GM18868 (cell line): ENCODE measurements around the gene SMAD5.

ENCODE experiments used
- ATAC-seq: cut with Tn5 transposase; IDR thresholded peaks from one replicate; pipeline ENCODE4 v1.9.1; 2021; ENCODE audit warnings: mild to moderate bottlenecking, moderate library complexity; ENCODE audit not compliant: unreplicated experiment

The SMAD5 gene

DNA sequence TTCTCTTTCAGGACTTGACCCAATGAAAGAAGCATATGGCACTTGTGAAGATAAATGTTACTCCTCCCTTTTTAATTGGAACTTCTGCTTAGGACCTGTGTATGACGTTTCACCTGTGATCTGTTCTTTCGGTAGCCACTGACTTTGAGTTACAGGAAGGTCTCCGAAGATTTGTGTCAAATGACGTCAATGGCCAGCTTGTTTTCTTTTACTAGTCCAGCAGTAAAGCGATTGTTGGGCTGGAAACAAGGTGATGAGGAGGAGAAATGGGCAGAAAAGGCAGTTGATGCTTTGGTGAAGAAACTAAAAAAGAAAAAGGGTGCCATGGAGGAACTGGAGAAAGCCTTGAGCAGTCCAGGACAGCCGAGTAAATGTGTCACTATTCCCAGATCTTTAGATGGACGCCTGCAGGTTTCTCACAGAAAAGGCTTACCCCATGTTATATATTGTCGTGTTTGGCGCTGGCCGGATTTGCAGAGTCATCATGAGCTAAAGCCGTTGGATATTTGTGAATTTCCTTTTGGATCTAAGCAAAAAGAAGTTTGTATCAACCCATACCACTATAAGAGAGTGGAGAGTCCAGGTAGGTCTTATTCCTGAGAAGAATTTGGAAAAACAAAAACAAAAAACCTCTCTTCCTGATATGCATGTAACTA is 21.1 kb downstream of the SMAD5 start:
- ATAC-seq = no peak

DNA sequence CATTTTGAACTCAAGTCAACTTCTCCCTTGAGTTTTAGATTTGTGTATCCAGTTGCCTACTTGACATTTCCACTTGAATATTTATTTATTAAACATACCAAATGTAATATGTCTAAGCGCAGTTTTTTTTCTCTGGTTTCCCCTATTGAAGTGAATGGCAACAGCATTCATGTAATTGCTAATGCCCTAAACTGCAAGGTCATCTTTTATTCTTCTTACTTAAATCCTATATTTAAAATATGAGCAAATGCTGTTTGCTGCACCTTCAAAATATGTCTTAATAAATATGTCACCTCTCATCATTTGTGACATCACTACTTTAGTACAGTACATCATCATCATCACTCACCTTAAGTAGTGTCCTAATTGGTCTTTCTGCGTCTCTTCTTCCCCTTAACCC is 22.4 kb downstream of the SMAD5 start:
- ATAC-seq = no peak

DNA sequence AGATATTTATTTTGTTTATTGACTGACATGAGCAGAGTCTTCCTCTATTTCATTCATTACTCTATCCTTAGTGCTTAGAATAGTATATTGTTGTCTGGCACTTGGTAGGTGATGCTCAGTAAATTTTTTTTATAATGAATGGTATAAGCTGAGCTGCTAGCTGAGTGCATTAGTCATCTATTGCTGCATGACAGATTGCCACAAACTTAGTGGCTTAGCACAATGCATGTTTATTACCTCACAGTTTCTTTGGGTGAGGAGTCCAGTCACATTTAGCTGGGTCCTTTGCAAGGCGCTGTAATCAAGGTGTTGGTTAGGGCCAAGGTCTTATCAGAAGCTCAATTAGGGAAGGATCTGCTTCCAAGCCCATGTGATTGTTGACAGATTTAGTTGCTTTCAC is 23.1 kb downstream of the SMAD5 start:
- ATAC-seq = no peak

DNA sequence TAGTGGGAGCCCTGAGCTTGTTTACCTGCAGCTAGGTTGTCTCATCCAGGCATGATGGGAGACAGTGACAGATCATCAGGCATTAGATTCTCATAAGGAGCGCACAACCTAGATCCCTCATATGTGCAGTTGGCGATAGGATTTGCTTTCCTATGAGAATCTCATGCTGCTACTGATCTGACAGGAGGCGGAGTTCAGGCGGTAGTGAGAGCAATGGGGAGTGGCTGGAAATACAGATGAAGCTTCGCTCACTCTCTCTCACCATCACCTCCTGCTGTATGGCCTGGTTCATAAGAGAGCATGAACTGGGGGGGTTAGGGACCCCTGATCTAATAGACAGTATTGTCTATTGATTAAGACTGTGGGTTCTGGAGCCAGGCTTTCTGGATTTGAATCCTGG is 24.9 kb downstream of the SMAD5 start:
- no peak for ATAC-seq

DNA sequence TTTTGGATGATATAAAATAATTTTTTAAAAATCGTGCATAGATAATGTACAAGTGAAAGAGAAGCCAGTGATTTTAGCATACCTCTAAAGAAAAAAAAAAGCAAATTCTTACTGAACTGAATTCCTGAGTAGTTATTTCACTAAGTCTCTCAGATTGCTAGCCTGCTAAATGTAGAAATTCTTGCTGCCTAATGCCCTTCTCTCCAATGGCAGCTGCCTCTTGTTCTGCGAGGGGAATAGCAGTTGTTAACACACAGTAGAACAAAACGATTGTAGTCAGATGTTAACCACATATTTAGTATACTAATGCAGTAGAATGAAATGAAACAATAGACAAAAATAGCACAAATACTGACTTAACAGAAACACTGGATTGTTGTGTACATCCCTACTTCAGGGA is 26.8 kb downstream of the SMAD5 start:
- ATAC-seq = no peak

DNA sequence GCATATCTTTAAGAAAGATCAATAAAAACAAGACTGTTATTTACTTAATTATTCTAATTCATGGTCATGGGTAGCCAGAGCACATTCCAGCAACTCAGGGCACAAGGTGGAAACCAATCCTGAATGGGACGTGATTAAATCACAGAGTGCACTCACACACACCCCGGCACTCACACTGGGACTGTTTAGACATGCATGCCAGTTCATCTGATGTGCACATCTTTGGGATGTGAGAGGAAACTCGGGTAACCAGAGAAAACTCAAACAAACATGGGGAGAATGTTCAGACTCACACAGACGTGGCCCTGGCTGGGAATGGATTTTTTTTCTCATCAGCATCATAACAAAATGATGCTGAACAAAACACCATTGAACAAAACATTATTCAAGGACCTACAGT is 29.4 kb downstream of the SMAD5 start:
- no peak for ATAC-seq

DNA sequence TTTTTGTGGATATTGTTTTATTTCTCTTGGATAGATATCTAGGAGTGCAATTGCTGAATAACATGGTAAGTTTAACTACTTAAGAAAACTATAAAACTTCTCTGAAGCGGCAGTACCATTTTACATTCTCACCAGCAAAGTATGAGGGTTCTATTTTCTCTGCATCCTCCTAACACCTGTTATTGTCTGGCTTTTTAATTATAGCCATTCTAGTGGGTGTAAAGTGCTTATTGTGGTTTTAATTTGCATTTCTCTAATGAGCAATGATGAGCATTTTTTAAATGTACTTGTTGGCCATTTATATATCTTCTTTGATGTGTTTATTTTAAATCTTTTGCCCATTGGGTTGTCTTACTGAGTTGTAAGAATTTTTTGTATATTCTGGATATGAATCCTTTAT is 31.6 kb downstream of the SMAD5 start:
- ATAC-seq = no peak

DNA sequence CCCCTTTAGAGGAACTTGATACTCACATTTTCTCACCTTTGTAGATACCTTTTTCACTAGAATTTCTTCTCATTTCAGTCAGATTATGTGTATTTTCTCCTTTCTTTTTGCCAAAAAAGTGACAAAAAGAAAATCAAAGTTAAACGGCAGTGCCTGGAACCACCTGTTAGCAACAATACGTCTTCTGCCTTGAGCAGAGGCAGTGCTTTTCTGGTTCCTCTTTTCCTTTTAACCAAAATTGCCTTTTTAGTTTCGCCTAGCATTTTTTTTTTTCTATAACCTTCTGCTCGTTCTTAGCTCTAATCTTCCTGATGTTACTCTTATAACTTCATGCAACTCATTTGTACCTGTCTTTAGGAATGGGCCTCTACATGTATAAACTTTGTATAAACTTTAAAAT is 34.3 kb downstream of the SMAD5 start:
- ATAC-seq = peak; percentile 86

DNA sequence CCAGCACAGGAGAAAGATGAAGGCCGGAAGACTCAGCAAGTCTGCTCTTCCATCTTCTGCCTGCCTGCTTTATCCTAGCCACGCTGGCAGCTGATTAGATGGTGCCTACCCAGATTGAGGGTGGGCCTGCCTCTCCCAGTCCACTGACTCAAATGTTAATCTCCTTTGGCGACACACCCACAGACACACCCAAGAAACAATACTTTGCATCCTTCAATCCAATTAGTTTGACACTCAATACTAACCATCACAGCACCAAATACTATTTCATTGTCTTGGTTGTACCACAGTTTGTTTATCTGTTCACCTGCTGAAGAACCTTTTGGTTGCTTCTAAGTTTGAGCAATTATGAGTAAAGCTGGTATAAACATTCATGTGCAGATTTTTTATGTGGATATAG is 36.6 kb downstream of the SMAD5 start:
- ATAC-seq = no peak

DNA sequence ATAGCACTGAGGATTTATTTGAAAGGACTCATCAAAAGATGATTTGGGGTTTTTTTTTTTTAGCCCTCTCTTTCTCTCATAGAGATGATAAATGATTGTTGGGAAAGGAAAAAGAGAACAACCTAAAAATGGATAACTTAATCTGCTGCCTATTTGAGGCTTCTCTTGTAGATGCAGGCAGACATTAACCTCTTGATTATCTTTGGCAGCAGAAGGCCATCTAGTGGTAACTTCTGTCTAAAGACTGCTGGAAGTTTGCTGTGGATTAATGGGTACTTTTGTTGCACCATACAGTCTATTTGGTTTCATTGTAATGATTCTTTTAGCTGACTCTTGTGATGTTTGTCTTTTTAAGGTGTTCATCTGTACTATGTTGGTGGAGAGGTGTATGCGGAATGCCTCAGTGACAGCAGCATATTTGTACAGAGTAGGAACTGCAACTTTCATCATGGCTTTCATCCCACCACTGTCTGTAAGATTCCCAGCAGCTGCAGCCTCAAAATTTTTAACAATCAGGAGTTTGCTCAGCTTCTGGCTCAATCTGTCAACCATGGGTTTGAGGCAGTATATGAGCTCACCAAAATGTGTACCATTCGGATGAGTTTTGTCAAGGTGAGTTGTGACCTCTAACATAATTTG is 41.5 kb downstream of the SMAD5 start:
- peak; percentile 89 for ATAC-seq

DNA sequence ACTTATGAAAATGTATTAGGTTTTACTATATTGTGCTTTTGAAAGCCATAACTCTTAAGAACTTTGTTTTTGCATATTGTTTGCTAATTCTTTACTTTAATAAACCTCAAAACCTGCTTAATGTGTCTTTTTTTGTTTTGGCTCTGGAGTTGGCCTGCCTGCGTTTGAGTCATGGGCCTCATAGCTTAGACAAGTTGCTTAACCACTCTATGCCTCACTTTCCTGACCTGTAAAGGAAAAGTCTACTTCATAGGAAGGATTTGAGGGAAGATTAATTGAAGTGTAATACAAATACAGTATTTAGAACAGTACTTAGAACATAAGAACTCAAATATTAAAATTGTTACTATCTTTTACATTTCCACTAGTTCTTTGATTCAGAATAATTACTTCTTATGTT is 50.0 kb downstream of the SMAD5 start:
- ATAC-seq = no peak

DNA sequence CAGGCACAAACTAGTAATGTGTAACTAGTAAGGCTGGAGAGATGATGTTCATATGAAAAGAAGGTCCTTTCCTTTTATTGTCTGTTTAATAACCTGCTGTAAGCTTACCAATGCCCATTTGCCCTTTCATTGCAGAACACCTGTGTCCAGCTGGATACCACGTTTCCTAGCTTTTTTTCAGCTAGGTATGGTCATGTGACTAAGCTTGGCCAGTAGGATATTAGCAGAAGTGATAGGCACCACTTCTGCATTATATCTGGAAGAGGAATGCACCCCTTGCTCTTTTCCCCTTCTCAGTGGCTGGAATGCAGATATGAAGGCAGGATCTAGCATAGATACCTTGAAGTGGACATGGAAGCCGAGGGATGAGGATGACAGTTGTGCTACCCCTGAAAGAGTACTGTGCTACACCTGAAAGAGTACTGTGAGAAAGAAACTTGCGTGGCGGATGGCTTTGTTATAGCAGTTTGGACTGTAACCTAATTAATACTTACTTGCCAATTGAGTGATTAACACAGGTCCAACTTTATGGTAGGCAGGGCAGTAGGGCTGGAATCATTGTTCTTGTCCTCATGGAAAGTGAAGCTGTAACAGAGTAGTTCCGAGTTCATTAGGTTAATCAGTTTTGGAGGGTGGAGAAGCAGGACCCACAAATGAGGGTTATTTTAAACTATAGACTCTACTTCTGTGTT is 53.5 kb downstream of the SMAD5 start:
- ATAC-seq = no peak

DNA sequence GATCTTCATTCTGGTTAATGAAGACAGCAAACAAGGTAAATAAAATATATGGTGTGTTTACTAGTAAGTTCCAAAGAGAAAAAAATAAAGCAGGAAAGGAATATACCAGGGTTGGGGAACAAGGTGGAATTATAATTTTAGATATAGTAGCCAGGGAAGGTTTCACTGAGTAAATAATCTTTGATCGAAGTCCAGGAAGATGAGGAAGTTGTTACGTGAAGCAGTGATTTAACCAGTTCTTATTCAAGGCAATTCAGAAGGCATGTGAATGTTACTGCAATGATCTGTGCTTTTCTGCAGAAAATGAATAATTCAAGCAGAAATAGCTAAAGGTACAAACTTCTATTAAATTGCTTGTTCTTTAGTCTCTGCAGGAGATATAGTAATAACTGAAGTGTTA is 54.2 kb downstream of the SMAD5 start:
- no peak for ATAC-seq

DNA sequence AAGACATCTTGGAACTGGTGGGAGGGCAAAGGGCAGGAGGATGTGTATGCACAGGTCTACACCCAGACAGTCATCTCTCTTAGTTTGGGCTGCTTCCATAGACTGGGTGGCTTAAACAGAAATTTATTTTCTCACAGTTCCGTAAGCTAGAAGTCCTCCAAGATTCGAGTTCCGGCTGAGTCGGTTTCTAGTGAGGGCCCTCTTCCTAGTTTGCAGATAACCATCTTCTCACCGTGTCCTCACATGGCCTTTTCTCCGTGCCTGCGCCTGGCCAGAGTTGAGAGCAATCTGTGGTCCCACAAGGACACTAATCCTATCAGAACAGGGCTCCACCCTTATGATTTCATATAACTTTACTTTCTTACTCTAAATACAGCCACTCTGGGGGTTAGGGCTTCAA is 56.2 kb downstream of the SMAD5 start:
- ATAC-seq = no peak

DNA sequence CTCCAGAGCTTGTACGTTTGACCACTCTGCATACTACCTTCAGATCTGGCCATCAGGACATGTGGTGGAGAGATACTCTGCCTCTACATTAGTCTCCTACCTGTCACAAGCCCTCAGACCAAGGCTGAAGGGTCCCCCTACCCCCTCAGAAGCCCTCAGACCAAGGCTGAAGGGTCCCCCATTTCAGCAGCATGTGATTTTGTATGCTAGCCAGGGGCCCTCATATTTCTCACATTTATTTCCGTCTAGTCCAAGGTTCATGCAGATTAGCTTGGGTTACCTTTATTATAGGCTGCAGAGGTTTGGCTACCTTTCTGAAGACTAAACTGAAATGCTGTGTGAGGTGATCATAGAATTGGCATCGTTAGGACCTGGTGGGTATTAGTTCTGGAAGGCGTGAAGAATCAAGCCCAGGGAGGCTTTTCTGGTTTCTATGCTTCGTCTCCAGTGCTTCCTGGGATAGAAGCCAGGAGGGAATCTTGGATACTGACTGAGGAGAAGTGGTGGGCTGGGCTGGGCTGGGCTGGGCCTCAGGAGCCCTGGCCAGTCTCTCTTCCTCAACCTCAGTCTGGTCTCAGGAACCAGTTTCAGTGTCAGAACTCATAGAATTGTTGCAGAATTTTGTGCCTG is 57.6 kb downstream of the SMAD5 start:
- no peak for ATAC-seq

DNA sequence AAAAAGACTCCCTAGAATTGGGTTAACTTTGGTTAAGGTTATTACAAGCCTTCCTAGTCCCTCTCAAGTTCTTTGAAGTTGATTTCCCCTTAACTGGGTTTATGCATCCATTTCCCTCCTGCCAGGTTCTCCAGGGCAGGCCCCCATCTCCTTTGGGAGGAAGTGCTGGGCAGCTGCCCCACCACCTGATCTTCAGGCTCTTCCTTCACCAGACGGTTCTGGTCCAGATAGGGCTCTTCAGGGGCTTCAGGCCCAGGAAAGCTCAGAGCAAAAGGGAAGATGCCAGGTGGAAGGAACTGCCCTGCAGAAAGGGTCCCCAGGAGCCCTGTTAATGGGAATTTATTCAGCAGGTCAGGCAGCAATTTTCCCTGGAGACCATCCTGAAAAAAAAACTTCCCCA is 58.3 kb downstream of the SMAD5 start:
- no peak for ATAC-seq

DNA sequence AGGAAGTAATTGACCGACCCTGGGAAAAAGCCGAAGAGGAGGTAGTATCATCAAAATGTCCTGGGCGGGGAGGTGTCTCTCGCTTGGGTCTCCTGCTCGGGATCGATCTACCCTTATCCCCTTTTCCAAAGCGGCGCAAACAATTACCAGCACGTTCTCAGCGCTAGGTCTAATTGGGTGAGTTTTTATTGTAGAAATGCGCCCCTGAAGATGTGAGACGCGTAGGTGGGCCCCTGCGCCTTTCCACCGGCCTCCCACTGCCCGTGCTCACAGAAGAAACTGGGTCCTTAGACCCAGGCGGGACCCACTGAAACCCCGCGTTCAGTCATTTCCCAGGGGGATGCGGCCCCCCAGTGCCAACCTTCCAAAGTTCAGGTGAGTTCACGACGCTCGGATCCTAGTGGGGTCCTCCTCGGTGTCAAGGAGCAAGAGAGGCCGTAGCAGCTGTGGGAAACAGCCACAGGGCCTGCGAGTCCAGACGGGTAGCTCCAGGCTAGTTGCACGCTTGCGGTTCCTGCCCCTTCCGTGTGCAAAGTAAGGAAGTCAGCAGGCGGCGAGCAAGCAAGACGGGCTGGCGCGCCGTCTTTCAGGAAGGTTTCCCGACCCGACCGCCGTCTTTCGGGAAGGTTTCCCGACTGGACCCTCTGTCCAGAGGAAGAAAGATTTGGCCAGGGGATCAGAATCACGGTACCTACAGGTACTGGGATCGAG is 58.8 kb downstream of the SMAD5 start:
- no peak for ATAC-seq

DNA sequence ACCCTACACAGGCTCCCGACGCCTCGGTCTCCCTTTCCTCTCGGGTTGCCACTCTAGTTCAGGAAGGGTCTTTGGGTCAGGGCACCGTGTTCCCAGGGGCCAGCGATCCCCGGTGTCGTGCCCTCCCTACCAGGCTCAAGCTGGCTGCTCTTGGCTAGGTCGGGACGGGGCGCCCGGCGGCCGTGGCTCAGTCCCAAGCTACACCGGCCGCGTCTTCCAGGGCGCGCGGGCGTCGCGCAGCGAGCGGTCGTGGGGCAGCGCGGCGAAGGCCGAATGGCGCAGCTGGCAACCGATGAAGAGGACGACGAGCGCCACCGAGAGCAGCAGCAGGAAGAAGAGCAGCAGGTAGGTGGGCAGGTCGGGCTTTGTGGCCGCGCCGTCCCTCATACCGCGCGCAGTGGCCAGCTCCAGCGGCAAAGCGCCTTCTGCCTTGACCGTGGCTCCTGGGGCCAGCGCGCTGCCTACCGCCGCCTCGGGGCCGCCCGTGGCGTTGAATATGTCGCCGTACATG is 59.4 kb downstream of the SMAD5 start:
- ATAC-seq = no peak

DNA sequence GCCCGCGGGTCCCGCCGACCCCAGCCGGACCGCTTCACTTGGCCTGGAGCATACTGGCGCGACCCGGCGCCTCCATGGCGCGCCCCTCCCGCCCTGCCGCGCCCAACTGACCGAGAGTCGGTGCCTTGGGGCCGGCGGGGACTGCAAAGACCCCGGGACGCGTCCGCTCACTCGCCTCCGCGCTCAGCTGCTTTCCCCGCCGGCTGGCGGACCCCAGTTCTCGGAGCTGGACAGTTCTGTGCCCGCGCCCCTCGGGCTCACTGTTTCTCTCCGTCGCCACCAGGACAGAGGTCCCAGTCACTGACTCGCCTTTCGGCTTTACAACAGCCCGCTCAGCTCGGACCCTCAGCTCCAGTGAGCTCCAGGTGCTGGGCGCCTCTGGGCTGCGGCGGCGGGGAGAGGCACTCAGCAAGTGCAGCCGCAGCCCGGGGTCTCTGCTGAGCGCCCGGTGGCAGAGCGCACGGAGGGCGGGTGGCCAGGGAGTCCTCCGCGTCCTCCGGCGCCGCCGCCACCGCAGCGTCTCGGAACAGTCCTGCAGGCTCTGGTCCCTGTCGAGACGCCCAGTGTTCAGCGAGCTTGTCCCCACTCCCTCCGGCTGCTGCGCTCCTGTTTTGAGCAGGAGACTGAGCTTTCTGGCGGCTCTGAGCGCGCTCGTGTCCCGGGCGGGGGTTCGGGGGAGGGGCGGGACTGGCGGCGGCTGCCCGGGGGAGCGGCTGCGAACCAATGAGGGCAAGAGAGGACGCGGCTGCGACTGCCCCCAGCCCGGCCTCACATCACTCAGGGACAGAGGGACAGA is 60.1 kb downstream of the SMAD5 start, which contains the start of gene SMIM32:
Gene SMIM32 (minus strand): TSS at position 637 of the 796 bp plus-strand sequence. CDS start 638 bp downstream, outside the sequence.
- no peak for ATAC-seq

DNA sequence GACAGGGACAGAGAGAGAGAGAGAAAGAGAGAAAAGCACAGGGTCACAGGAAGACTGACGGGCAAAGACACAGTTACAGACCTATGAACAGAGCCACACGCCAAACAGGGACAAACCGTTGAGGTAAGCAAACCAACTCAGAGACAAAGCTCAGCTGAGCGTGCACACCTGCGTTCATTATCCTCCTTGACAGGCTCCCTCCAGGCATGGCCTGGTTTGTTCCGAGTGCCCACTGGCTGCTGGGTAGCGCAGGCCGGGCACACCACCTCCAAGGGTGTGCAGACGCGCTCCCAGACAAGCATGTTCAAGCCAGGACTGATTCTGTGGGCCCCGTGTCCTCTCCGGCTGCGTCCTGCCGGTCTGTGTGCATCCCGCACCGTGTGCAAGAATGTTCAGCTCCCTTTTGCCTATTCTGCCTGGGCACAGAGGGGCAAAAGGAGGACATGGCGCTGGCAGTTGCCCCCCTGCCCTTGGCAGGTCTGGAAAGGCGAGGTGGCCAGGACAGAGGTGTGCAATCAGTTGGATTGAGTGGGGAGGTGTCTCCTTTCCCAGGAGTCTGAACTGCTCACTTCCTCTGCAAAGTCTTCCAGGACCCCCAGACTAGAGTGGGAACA is 60.8 kb downstream of the SMAD5 start:
- ATAC-seq = no peak
